A673 (cell line): ENCODE results near the gene HS6ST3.

Experiments used
- CTCF ChIP-seq: fragments of 300-800, 200-600 bp; sonication (generic); conservative IDR thresholded peaks from 2 replicates; pipeline ENCODE4 v1.5.1; 2017; ENCODE audit warnings: low read depth, mild to moderate bottlenecking, antibody characterized with exemption, low read length, moderate library complexity, mixed read lengths
- EZH2 ChIP-seq: fragments of 200-600 bp; sonication (generic); IDR thresholded peaks from 2 replicates; pipeline ENCODE4 v1.6.1; 2017; ENCODE audit warnings: borderline replicate concordance, low read depth, mild to moderate bottlenecking, mixed read lengths, antibody characterized with exemption, low read length; ENCODE audit not compliant: poor library complexity, severe bottlenecking

DNA sequence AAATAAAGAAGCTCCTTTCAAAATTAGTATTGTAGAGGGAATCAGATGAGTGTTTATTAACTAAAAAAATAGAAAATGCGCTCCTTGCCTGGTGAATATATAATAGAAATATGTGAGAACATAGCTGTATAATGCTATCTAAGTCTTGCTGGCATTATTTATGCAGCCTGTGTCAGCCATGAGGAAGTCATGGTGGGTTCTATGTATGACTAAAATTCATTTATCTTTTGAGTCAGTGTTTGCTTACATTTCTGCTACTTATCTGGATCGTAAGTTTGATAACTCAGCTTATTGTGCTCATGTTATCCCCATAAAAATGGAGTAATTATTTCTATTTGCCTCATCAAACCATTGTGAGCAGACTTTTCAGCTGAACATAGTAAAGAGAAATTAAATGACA lies 455.1 kb downstream of the HS6ST3 start:
- TF ChIP-seq CTCF (no peak), EZH2 (no peak)
